ENCODE measurements around the gene CACNA1E. TPM values are rescaled to one million over a fixed set of nuclear protein-coding genes. Genes with fewer than 3 reads are reported as not detected.

The CACNA1E gene
- total and polyA plus RNA-seq, 2 experiments from 2014 or later: 0.32 to 1.1 TPM

GRCh38 chr1:181548497-181548896, 65.2 kb downstream of the CACNA1E start:
- ATAC-seq: no peak
- no peaks in the 10 kb centered on the region for H3K9me3 Mint-ChIP-seq
- H4K20me1 ChIP-seq (replicated peaks; ENCODE audit: insufficient read depth): no peaks in the 10 kb centered on the region
- H3K9me2 ChIP-seq (ENCODE audit: insufficient read depth): no peaks in the 10 kb centered on the region
- H3K27ac Mint-ChIP-seq: no peak overlapping the region
- no peak overlapping the region for H3K27ac ChIP-seq (ENCODE audit: low read depth)
- peaks cover 18% of the 10 kb centered on the region for H3K4me1 Mint-ChIP-seq
- H3K4me3 ChIP-seq: no peak overlapping the region
- H3K4me2 ChIP-seq: no peak overlapping the region
- no peaks in the 10 kb centered on the region for H3K27me3 ChIP-seq (ENCODE audit: insufficient read depth)
- no peaks in the 10 kb centered on the region for H3K79me2 ChIP-seq (replicated peaks; ENCODE audit: insufficient read depth)
- H3K4me1 ChIP-seq (ENCODE audit: insufficient read depth): peaks cover 8% of the 10 kb centered on the region; the same call in 1 of the 2 replicates
- H2AFZ ChIP-seq: no peak overlapping the region
- DNase-seq (ENCODE audit: low spot score): no peak
- H3F3A ChIP-seq (replicated peaks; ENCODE audit: low read depth): no peaks in the 10 kb centered on the region
- no peaks in the 10 kb centered on the region for H3K36me3 Mint-ChIP-seq (ENCODE audit: low read depth)
- no peak overlapping the region for H3K4me3 Mint-ChIP-seq
- TF ChIP-seq EZH2 (IDR thresholded peaks at IDR 0.05; ENCODE audit: low read depth, unreplicated experiment) (no peak), NANOG (IDR thresholded peaks at IDR 0.05; ENCODE audit: borderline replicate concordance) (no peak), CTCF (conservative IDR thresholded peaks at IDR 0.05; ENCODE audit: low read depth in 2 of 2) (no peak), EZH2phosphoT487 (IDR thresholded peaks at IDR 0.05; ENCODE audit: unreplicated experiment) (no peak), ZNF462 (CRISPR knock-in tag; IDR thresholded peaks at IDR 0.05) (no peak), STAT1 (IDR thresholded peaks at IDR 0.05; ENCODE audit: unreplicated experiment) (no peak)
- H3K27me3 Mint-ChIP-seq (ENCODE audit: insufficient read depth, low read depth, poor library complexity): peaks cover 5% of the 10 kb centered on the region
- H3K36me3 ChIP-seq (ENCODE audit: insufficient read depth): no peaks in the 10 kb centered on the region
